IPS-11a (cell line): ENCODE measurements around the gene KIF3C.

Source experiments
- H3K4me3 ChIP-seq: one replicate; pipeline ENCODE4 v1.5.1; 2013; ENCODE audit warnings: low read depth, low read length, control low read depth

The KIF3C gene

DNA sequence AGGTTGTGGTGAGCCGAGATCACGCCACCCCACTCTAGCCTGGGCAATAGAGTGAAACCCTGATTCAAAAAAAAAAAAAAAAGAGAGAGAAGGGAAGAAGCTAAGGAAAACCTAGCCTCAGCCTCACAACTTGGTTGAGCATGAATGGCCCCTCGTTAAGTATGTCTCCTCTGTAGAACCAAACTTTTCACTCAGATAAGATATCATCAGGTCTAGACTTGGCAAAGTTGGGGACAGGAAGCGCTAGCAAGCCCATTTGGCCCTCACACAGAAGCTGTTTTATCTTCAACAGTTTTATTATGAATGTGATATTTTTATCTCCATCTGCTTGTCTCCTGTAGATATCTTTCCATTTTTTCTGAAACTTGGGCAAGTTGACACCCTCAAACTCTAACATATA, 100.5 kb downstream of the KIF3C start:
- H3K4me3 ChIP-seq = no peak overlapping the region

DNA sequence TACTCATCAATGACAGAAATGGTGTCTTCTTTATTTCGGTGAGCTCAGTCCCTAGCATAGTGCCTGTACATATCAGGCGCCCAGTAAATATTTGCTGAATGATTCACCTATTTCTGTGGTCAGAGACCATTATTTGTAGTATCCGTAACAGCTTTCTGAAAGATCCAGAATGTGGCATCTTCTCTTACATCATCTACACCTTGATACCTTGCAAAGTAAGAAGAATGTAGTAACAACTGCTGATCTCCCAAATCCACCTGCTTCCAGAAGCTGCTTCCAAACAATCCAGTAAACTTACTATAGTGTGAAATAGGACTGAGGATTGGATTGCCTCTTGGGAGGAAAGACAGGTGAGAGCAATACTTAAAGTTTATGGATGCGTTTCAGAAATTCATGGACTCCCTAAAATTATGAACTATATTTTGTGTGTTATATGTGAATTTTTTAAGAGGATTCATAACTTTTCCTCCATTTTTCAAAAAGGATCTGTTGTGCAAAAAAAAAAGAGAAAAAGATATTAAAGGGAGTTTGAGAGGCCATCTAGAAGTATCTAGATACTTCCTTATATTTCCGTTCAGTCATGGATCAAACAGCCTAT, 103.1 kb downstream of the KIF3C start:
- no peak overlapping the region for H3K4me3 ChIP-seq

DNA sequence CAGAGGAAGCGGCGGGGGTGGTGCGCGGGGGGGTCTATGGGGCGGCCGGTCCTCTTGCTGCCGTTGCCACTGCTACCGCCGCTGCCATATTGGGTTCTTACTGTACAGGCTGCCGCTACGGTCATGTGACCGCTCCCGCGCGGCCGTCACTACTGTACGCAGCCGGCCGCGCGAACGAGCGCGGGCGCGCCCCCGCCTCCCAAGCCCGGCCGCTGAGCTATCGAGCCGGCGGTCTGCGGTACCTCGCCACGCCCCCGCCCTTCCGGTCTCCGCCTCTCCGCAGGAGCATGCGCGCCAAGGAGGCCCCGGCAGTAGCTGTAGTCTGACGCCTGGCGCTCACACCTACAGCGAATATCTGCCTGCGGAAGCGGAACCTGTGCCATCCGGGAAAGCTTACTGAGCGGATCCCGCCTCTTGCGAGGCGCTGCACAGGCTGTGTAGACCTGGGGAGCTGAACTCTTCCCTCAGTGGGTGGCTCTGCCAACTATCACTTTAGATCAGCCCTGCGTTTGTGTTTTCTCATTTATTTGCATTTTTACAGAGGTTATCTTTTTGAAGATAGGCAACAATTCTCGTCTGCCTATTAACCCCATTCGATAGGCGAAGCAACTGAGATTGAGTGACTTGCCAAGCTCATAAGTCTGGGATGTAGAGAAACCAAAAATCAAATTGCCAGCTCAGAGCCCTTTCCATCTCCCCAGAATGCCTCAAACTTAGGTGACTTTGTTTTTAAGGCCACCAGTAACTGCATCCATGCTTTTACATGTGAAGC, 103.8 kb downstream of the KIF3C start, which contains the start of gene ASXL2:
Gene ASXL2 (minus strand): TSS at position 127 of the 772 bp plus-strand sequence. CDS start 265 bp downstream, outside the sequence.
- peak within 1 kb of the TSS; percentile 93 for H3K4me3 ChIP-seq

DNA sequence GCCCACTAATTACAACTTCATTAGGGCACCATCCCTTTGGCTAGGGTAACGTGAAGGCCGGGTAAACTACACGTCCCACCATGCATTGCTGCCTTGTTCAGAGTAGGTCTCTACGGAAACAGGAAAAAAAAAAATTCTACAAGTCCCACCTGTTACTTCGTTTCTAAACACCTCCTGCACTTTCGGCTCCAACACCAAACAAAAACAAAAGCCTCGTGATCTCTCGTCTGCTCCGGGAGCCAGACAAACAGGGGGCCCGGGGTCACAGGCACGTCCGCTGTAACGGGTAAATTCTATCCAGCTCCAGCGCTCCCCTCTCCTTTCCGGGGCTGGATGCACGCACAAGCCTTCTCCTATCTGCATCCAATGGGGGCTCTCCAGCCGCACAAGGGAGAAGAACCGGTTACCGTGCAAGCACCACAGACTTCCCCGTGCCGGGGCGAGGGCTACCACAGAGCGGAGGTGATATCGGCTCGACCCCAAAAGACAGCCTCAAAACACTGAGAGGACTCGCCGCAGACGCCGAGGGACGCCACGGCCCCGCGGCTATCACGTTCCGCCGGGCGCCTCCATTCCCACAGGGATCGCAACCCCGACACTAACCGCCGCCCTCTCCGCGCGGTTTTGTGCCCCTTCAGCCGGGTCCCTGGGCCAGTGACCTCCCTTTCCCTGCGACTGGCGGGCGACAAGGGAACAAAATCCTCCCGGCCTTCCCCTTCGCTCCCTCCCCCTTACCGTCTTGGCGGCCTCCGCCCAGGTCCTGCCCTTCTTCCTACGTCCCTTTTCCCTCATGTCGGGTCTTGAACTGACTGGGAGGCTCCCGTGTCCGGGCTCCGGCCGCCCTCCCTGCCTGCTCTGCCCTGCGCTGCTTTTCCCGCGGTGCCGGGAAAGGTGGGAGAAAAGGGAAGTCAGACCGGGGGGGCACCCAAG, 104.6 kb downstream of the KIF3C start:
- peak overlapping the region; percentile 93 for H3K4me3 ChIP-seq
